PFSK-1 (cell line): ENCODE results near the gene TUBA4A. TPM values are rescaled to one million over a fixed set of nuclear protein-coding genes. Genes with fewer than 3 reads are reported as not detected.

Source experiments
- FOXP2 ChIP-seq: optimal IDR thresholded peaks from 2 replicates; pipeline ENCODE3; 2011; ENCODE audit warnings: borderline replicate concordance, control low read depth, inconsistent platforms; ENCODE audit not compliant: insufficient read depth; ENCODE audit errors: extremely low read length, extremely low read depth
- POLR2AphosphoS5 ChIP-seq: IDR thresholded peaks from 2 replicates; pipeline ENCODE4 v1.6.1; 2012; ENCODE audit warnings: low read depth, mild to moderate bottlenecking, control low read depth, low read length, moderate library complexity
- SIN3A ChIP-seq: IDR thresholded peaks from 2 replicates; pipeline ENCODE4 v1.6.1; 2012; ENCODE audit warnings: mild to moderate bottlenecking, low read length, moderate library complexity, borderline replicate concordance; ENCODE audit not compliant: insufficient read depth
- TAF1 ChIP-seq: IDR thresholded peaks from 2 replicates; pipeline ENCODE4 v1.6.1; 2012; ENCODE audit warnings: low read length, control low read depth, borderline replicate concordance; ENCODE audit not compliant: insufficient read depth
- polyA plus RNA-seq: library from polyadenylated mRNA; unstranded; fragments of >200 nt; gene quantifications from one replicate; pipeline ENCODE4 v1.2.1, GENCODE V29; 2012; ENCODE audit warnings: low read depth, missing spikeins; ENCODE audit not compliant: insufficient read length
- TF ChIP-seq, protein P1 (sequence below), 2 experiments: IDR thresholded peaks; 2 replicates each; pipeline versions ENCODE4 v1.6.1 to v1.8.0; 2011 to 2012; ENCODE audit warnings: low read depth in 2 of 2, low read length in 2 of 2, control low read depth in 1 of 2, inconsistent platforms in 1 of 2, mild to moderate bottlenecking in 1 of 2, moderate library complexity in 1 of 2; ENCODE audit not compliant: insufficient read depth in 1 of 2

Gene TUBA4A
- polyA plus RNA-seq: 0.48 TPM

DNA sequence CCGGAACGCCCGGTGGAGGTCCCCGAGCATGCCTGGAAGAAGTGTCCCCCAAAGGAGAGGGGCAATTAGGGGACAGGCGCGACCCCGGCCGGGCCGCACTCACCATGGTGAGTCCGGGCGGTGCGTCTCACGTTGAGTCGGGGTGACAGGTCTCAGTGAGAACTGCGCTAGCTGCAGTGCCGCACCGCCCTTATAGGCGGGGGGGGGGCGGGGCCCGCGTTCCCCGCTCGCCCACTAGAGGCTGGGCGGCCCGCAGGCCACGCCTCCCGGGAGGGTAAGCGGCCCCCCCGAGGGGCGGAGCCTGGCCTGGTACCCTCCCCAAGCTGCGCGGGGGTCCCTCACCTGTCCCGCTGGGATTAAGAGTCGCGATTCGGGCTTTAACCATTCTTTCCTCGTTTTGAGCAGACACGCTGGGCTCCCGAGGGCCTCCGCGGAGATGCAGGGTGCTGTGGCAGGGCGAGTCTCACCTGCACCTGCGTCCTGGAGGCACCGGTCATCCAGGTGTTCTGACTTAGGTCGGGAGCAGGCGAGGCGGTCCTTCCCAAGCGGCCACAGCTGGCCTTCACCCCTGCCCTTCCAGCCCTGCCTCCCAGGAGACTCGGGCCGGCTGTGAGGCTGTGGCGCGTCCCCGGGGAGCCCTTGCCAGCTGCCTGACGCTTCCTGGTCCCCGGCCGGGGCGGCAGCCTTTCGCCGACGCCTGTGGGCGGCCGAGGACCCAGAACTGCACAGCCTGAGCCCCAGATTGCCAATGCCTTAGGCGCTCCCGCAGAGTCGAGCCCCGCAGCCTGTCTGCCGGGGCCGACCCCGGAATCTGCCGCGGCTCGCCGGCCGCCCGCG lies at the start of gene TUBA4A:
Gene TUBA4A (minus strand): TSS at position 166 of the 837 bp plus-strand sequence. CDS start 60 bp downstream, at position 106.
- TF ChIP-seq, protein P1, sequence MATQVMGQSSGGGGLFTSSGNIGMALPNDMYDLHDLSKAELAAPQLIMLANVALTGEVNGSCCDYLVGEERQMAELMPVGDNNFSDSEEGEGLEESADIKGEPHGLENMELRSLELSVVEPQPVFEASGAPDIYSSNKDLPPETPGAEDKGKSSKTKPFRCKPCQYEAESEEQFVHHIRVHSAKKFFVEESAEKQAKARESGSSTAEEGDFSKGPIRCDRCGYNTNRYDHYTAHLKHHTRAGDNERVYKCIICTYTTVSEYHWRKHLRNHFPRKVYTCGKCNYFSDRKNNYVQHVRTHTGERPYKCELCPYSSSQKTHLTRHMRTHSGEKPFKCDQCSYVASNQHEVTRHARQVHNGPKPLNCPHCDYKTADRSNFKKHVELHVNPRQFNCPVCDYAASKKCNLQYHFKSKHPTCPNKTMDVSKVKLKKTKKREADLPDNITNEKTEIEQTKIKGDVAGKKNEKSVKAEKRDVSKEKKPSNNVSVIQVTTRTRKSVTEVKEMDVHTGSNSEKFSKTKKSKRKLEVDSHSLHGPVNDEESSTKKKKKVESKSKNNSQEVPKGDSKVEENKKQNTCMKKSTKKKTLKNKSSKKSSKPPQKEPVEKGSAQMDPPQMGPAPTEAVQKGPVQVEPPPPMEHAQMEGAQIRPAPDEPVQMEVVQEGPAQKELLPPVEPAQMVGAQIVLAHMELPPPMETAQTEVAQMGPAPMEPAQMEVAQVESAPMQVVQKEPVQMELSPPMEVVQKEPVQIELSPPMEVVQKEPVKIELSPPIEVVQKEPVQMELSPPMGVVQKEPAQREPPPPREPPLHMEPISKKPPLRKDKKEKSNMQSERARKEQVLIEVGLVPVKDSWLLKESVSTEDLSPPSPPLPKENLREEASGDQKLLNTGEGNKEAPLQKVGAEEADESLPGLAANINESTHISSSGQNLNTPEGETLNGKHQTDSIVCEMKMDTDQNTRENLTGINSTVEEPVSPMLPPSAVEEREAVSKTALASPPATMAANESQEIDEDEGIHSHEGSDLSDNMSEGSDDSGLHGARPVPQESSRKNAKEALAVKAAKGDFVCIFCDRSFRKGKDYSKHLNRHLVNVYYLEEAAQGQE (IDR thresholded peaks at IDR 0.05; ENCODE audit: insufficient read depth in 1 of 2, low read depth in 2 of 2, low read length in 2 of 2): no peak
- TF ChIP-seq SIN3A (no peak), FOXP2 (no peak), TAF1 (no peak), POLR2AphosphoS5 (no peak)

DNA sequence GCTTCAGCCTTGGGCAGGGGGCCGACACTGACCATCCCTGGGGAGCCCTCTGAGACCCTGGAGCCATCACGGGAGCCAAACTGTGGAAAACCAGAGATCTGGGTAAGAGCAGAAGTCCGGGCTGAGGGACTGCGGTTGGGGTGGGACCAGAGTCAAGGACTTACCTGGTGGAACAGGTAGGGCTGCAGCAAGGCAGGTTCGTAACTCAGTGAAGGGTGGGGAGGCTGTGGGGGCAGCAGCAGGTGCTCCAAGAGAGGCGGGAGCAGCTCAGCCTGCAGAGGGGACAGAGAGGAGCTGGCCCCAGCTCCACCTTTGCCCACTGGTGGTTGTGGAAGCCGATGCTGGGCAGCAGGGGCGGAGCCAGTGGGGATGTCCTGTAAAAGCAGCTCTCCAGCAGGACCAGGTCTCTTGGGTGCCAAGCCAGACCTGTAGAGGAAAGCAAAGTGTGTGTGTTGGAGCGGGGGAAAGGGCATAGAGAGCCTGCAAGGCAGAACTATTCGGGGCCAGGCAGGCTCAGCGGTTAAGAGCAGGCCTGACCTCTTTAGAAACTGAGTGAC lies 48.8 kb upstream of the TUBA4A start:
- TF ChIP-seq SIN3A (no peak), FOXP2 (no peak), POLR2AphosphoS5 (no peak), TAF1 (no peak)
- TF ChIP-seq, protein P1 (IDR thresholded peaks at IDR 0.05; ENCODE audit: insufficient read depth in 1 of 2, low read depth in 2 of 2, low read length in 2 of 2): no peak

DNA sequence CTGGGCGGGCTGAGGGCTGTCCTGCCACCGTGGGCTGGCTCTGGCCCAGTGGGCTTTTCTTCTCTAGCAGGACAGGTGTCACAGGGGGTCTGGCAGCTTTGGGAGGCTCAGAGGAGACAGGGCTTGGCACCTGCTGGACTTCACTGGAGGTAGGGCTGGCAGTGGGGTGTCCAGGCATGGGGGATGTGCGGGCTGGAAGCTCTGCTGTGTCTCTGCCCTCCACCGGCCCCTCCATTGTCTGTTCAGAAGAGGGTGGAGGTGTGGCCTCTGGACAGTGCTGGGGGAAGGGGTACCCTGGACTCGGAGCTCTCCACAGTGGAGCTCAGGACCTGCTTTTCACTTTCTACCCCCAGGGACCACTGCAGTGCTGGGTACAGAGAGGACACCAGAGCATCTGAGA lies 46.3 kb upstream of the TUBA4A start:
- TF ChIP-seq FOXP2: no peak
- no peak for TF ChIP-seq POLR2AphosphoS5
- TF ChIP-seq, protein P1 (IDR thresholded peaks at IDR 0.05; ENCODE audit: insufficient read depth in 1 of 2, low read depth in 2 of 2, low read length in 2 of 2): no peak
- no peak for TF ChIP-seq TAF1
- no peak for TF ChIP-seq SIN3A

DNA sequence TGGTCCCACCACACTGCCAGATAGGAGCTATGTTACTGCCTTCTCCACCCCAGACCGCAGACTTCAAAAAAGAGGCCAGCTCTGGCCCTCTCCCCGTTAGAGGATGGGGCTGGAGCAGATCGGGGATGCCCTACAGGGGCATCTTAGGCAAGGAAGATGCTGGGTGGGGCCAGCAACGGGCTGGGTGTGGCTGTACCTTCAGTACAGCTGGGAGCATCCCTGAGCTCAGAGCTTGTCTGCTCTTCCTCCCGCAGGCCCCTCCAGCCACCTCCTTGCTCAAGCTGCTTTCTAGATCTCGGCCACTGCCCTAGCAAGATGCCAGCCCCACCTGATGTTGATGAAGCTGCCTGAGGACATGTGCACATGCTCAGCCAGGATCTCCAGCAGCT lies 45.6 kb upstream of the TUBA4A start:
- no peak for TF ChIP-seq POLR2AphosphoS5
- no peak for TF ChIP-seq SIN3A
- TF ChIP-seq TAF1: no peak
- no peak for TF ChIP-seq FOXP2
- TF ChIP-seq, protein P1 (IDR thresholded peaks at IDR 0.05; ENCODE audit: insufficient read depth in 1 of 2, low read depth in 2 of 2, low read length in 2 of 2): no peak
